GM19099 (cell line): ENCODE measurements around the gene SMIM3.

ENCODE experiments used
- POLR2A ChIP-seq: IDR thresholded peaks from 3 replicates; pipeline ENCODE4 v1.6.1; 2011; ENCODE audit warnings: low read depth; ENCODE audit not compliant: insufficient read length; ENCODE audit errors: extremely low read depth

SMIM3 gene

GRCh38 chr5:150781706-150782614, 3.4 kb downstream of the SMIM3 start:
- no peak for TF ChIP-seq POLR2A

GRCh38 chr5:150782850-150783249, 4.3 kb downstream of the SMIM3 start:
- no peak for TF ChIP-seq POLR2A

GRCh38 chr5:150783422-150783928, 4.9 kb downstream of the SMIM3 start:
- no peak for TF ChIP-seq POLR2A

- TF ChIP-seq POLR2A, result no peak
Observed at GRCh38 chr5:150785950-150786349, 7.4 kb downstream of the SMIM3 start.

- TF ChIP-seq POLR2A, result no peak
Observed at GRCh38 chr5:150786876-150787275, 8.3 kb downstream of the SMIM3 start.

GRCh38 chr5:150787656-150788055, 9.1 kb downstream of the SMIM3 start:
- no peak for TF ChIP-seq POLR2A

- TF ChIP-seq POLR2A, result no peak
Observed at GRCh38 chr5:150788977-150789376, 10.4 kb downstream of the SMIM3 start.

- no peak for TF ChIP-seq POLR2A
Observed at GRCh38 chr5:150789450-150789849, 10.9 kb downstream of the SMIM3 start.

GRCh38 chr5:150789943-150790611, 11.5 kb downstream of the SMIM3 start:
- TF ChIP-seq POLR2A, result no peak

GRCh38 chr5:150791536-150791935, 13.0 kb downstream of the SMIM3 start:
- TF ChIP-seq POLR2A, result no peak

- no peak for TF ChIP-seq POLR2A
Observed at GRCh38 chr5:150794927-150795326, 16.4 kb downstream of the SMIM3 start.

GRCh38 chr5:150797384-150797783, 18.8 kb downstream of the SMIM3 start:
- no peak for TF ChIP-seq POLR2A

- TF ChIP-seq POLR2A, result no peak
Observed at GRCh38 chr5:150801117-150801927, 22.8 kb downstream of the SMIM3 start.

GRCh38 chr5:150804388-150804787, 25.8 kb downstream of the SMIM3 start:
- no peak for TF ChIP-seq POLR2A

- TF ChIP-seq POLR2A, result no peak
Observed at GRCh38 chr5:150809363-150809762, 30.8 kb downstream of the SMIM3 start.
